ENCODE measurements around the gene CEMIP.
"Not testable (repeated sequence)": the region's sequence is repeated elsewhere in the genome, so short reads cannot be mapped to it uniquely, and the experiment has no call there.

The CEMIP gene

GRCh38 chr15:80932989-80933388 is 153.8 kb downstream of the CEMIP start:
- no peak for DNase-seq

GRCh38 chr15:80934761-80935221 is 155.6 kb downstream of the CEMIP start:
- DNase-seq, result no peak

GRCh38 chr15:80936288-80937078 is 157.3 kb downstream of the CEMIP start:
- no peak for DNase-seq

GRCh38 chr15:80937718-80938117 is 158.5 kb downstream of the CEMIP start:
- DNase-seq, result no peak

GRCh38 chr15:80939216-80939615 is 160.0 kb downstream of the CEMIP start:
- DNase-seq, result no peak

- DNase-seq, result no peak
Observed at GRCh38 chr15:80940331-80940730, 161.2 kb downstream of the CEMIP start.

- DNase-seq, result no peak
Observed at GRCh38 chr15:80940851-80941250, 161.7 kb downstream of the CEMIP start.

GRCh38 chr15:80942266-80942665 is 163.1 kb downstream of the CEMIP start:
- no peak for DNase-seq

- DNase-seq, result no peak
Observed at GRCh38 chr15:80942746-80943565, 163.8 kb downstream of the CEMIP start.

- no peak for DNase-seq
Observed at GRCh38 chr15:80944818-80945217, 165.6 kb downstream of the CEMIP start.

- DNase-seq, result no peak
Observed at GRCh38 chr15:80945605-80946004, 166.4 kb downstream of the CEMIP start.

- DNase-seq, result no peak
Observed at GRCh38 chr15:80946576-80946975, 167.4 kb downstream of the CEMIP start.

- no peak for DNase-seq
Observed at GRCh38 chr15:80948651-80949292, 169.6 kb downstream of the CEMIP start.

GRCh38 chr15:80949756-80950155 is 170.6 kb downstream of the CEMIP start:
- DNase-seq, result no peak

GRCh38 chr15:80950291-80951078 is 171.3 kb downstream of the CEMIP start:
- DNase-seq, result no peak

- DNase-seq, result no peak
Observed at GRCh38 chr15:80951941-80952340, 172.8 kb downstream of the CEMIP start.

GRCh38 chr15:80953001-80953952 is 174.1 kb downstream of the CEMIP start:
- DNase-seq, result no peak

- no peak for DNase-seq
Observed at GRCh38 chr15:80953953-80954778, 175.0 kb downstream of the CEMIP start.

GRCh38 chr15:80955571-80956452 is 176.6 kb downstream of the CEMIP start:
- not testable (repeated sequence) for DNase-seq
